ENCODE data around the gene GSPT1.
A peak's percentile ranks its signal among the peaks of the same experiment; 100 is the strongest.
"Not testable (repeated sequence)": the region's sequence is repeated elsewhere in the genome, so short reads cannot be mapped to it uniquely, and the experiment has no call there.

The GSPT1 gene

GRCh38 chr16:11915644-11916523, at the start of gene GSPT1:
GSPT1 (minus strand) TSS chr16:11915956; CDS start chr16:11915720, 236 bp downstream.
- H3K9ac ChIP-seq (ENCODE audit: low read length), result peak within 1 kb of the TSS; percentile 75
- H3K9me3 ChIP-seq (ENCODE audit: control insufficient read depth, low read depth, low read length), result no peaks in the 10 kb centered on the region
- H3K4me3 ChIP-seq (ENCODE audit: low read length), result peak within 1 kb of the TSS; percentile 76
- H3K4me1 ChIP-seq (ENCODE audit: control insufficient read depth, low read depth, low read length), result peaks cover 17% of the 10 kb centered on the region
- H3K36me3 ChIP-seq (ENCODE audit: control insufficient read depth, low read depth, low read length), result no peaks in the 10 kb centered on the region
- H3K27me3 ChIP-seq (ENCODE audit: control insufficient read depth, insufficient read depth, low read length), result no peaks in the 10 kb centered on the region
- H3K27ac ChIP-seq (ENCODE audit: low read length), result peak within 1 kb of the TSS; percentile 35

GRCh38 chr16:11964761-11965551, 49.2 kb upstream of the GSPT1 start, which contains the start of gene TNFRSF17:
TNFRSF17 (plus strand) TSS chr16:11965210; CDS start chr16:11965325, 115 bp downstream.
- Histone ChIP-seq H3K36me3 (ENCODE audit: control insufficient read depth, low read depth, low read length) (no peaks in the 10 kb centered on the region), H3K9me3 (ENCODE audit: control insufficient read depth, low read depth, low read length) (no peaks in the 10 kb centered on the region), H3K9ac (ENCODE audit: low read length) (no peak within 1 kb of the TSS), H3K4me1 (ENCODE audit: control insufficient read depth, low read depth, low read length) (no peaks in the 10 kb centered on the region), H3K27me3 (ENCODE audit: control insufficient read depth, insufficient read depth, low read length) (no peaks in the 10 kb centered on the region), H3K27ac (ENCODE audit: low read length) (no peak within 1 kb of the TSS), H3K4me3 (ENCODE audit: low read length) (no peak within 1 kb of the TSS)

DNA sequence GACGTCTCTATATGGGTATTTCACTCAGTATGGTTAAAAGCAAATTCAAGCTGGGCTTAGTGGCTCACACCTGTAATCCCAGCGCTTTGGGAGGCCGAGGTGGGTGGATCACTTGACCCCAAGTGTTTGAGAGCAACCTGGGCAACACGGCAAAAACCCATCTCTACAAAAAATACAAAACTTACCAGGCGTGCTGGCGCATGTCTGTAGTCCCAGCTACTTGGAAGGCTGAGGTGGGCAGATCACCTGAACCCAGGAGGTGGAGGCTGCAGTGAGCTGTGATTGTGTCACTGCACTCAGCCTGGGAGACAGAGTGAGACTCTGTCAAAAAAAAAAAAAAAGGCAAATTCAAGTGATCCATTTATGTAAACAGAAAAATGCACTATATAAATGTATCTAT, 48.0 kb upstream of the GSPT1 start:
- Histone ChIP-seq H3K36me3 (ENCODE audit: control insufficient read depth, low read depth, low read length) (no peaks in the 10 kb centered on the region), H3K27ac (ENCODE audit: low read length) (no peak overlapping the region)

DNA sequence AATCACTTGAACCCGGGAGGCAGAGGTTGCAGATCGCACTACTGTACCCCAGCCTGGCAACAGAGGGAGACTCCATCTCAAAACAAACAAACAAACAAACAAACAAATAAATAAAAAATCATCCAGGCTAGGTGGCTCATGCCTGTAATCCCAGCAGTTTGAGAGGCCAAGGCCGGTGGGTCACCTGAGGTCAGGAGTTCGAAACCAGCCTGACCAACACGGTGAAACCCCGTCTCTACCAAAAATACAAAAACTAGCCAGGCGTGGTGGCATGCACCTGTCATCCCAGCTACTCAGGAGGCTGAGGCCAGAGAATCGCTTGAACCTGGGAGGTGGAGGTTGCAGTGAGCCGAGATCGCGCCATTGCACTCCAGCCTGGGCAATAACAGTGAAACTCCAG, 47.2 kb upstream of the GSPT1 start:
- H3K27me3 ChIP-seq (ENCODE audit: control insufficient read depth, insufficient read depth, low read length); H3K27ac ChIP-seq (ENCODE audit: low read length); H3K36me3 ChIP-seq (ENCODE audit: control insufficient read depth, low read depth, low read length); H3K4me3 ChIP-seq (ENCODE audit: low read length); H3K9me3 ChIP-seq (ENCODE audit: control insufficient read depth, low read depth, low read length); H3K9ac ChIP-seq (ENCODE audit: low read length); H3K4me1 ChIP-seq (ENCODE audit: control insufficient read depth, low read depth, low read length): not testable (repeated sequence)

More for the DNA sequence above, 48.0 kb upstream of the GSPT1 start:
- no peak overlapping the region for H3K4me3 ChIP-seq (ENCODE audit: low read length)
- no peak overlapping the region for H3K9ac ChIP-seq (ENCODE audit: low read length)
- H3K27me3 ChIP-seq (ENCODE audit: control insufficient read depth, insufficient read depth, low read length), result no peaks in the 10 kb centered on the region
- H3K9me3 ChIP-seq (ENCODE audit: control insufficient read depth, low read depth, low read length), result no peaks in the 10 kb centered on the region
- H3K4me1 ChIP-seq (ENCODE audit: control insufficient read depth, low read depth, low read length), result no peaks in the 10 kb centered on the region

- H3K9me3 ChIP-seq (ENCODE audit: control insufficient read depth, low read depth, low read length); H3K4me1 ChIP-seq (ENCODE audit: control insufficient read depth, low read depth, low read length); H3K9ac ChIP-seq (ENCODE audit: low read length); H3K27me3 ChIP-seq (ENCODE audit: control insufficient read depth, insufficient read depth, low read length); H3K27ac ChIP-seq (ENCODE audit: low read length); H3K4me3 ChIP-seq (ENCODE audit: low read length); H3K36me3 ChIP-seq (ENCODE audit: control insufficient read depth, low read depth, low read length): not testable (repeated sequence)
These were observed 46.7 kb upstream of the GSPT1 start for GRCh38 chr16:11962457-11962856.

DNA sequence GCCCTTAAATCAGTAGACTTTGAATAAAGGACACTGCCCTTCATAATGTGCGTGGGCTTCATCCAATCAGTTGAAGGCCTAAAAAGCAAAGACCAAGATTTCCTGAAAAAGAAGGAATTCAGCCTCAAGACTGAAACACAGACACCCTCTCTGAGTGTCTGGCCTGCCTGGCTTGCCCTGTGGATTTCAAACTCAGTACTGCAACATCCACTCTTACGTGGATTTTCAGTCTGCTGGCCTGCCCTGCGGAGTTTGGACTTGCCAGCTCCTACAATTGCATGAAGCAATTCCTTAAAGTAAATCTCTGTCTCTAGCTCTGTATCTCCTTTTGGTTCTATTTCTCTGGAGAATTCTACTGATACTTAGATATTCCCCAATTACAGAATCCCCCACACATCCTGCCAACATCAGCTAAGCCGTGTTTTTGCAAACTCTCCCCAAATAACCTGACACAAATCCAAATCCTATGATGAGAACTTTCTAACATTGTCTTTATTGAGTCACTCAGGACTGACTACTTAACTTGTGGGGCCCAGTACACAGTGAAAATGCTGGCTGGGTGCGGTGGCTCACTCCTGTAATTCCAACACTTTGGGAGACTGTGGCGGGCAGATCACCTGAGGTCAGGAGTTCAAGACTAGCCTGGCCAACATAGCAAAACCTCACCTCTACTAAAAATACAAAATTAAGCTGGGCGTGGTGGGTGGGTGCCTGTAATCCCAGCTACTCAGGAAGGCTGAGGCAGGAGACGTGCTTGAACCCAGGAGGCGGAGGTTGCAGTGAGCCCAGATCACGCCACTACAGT, 42.0 kb upstream of the GSPT1 start:
- H3K4me3 ChIP-seq (ENCODE audit: low read length), result no peak overlapping the region
- H3K27ac ChIP-seq (ENCODE audit: low read length), result no peak overlapping the region
- no peak overlapping the region for H3K9ac ChIP-seq (ENCODE audit: low read length)
- H3K36me3 ChIP-seq (ENCODE audit: control insufficient read depth, low read depth, low read length), result no peaks in the 10 kb centered on the region
- no peaks in the 10 kb centered on the region for H3K9me3 ChIP-seq (ENCODE audit: control insufficient read depth, low read depth, low read length)
- H3K4me1 ChIP-seq (ENCODE audit: control insufficient read depth, low read depth, low read length), result no peaks in the 10 kb centered on the region
- H3K27me3 ChIP-seq (ENCODE audit: control insufficient read depth, insufficient read depth, low read length), result no peaks in the 10 kb centered on the region

DNA sequence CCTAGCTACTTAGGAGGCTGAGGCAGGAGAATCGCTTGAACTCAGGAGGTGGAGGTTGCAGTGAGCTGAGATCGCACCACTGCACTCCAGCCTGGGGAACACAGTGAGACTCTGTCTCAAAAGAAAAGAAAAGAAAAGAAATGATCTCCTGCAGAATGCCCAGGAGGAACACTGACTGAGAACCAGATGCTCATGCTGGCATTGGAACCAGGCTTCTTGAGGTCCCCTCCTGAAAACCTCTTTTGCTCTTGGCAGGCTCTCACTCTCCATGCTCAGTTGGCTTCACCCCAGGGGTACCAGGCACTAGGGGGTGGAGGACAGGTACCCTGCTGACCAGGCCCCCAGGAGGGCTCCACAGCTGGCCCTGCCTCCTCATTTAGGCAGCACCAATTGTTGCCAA, 40.8 kb upstream of the GSPT1 start:
- H3K27ac ChIP-seq (ENCODE audit: low read length), result no peak overlapping the region
- no peaks in the 10 kb centered on the region for H3K27me3 ChIP-seq (ENCODE audit: control insufficient read depth, insufficient read depth, low read length)
- H3K9me3 ChIP-seq (ENCODE audit: control insufficient read depth, low read depth, low read length), result no peaks in the 10 kb centered on the region
- no peak overlapping the region for H3K9ac ChIP-seq (ENCODE audit: low read length)
- H3K4me1 ChIP-seq (ENCODE audit: control insufficient read depth, low read depth, low read length), result no peaks in the 10 kb centered on the region
- no peaks in the 10 kb centered on the region for H3K36me3 ChIP-seq (ENCODE audit: control insufficient read depth, low read depth, low read length)
- H3K4me3 ChIP-seq (ENCODE audit: low read length), result no peak overlapping the region

DNA sequence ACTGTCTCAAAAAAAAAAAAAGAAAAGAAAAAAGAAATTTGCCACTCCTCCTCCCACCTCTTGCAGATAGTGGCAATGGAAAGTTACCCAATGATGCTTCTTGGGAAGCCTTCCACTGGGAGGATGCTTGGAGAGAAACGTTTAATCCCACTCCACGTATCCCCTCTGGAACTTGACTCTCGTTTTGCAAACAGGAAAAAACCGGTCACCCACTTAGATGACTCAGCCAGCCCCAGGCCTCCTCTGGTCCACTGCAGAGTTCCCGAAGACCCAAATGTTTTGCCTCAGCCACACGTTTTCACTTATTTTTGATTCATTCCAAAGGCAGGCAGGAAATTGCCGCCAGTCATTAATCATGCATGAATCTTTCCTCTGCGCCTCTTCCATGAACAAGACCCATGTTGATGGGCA, 40.0 kb upstream of the GSPT1 start:
- no peaks in the 10 kb centered on the region for H3K9me3 ChIP-seq (ENCODE audit: control insufficient read depth, low read depth, low read length)
- no peaks in the 10 kb centered on the region for H3K27me3 ChIP-seq (ENCODE audit: control insufficient read depth, insufficient read depth, low read length)
- no peak overlapping the region for H3K27ac ChIP-seq (ENCODE audit: low read length)
- no peak overlapping the region for H3K4me3 ChIP-seq (ENCODE audit: low read length)
- no peaks in the 10 kb centered on the region for H3K36me3 ChIP-seq (ENCODE audit: control insufficient read depth, low read depth, low read length)
- no peaks in the 10 kb centered on the region for H3K4me1 ChIP-seq (ENCODE audit: control insufficient read depth, low read depth, low read length)
- H3K9ac ChIP-seq (ENCODE audit: low read length), result no peak overlapping the region

DNA sequence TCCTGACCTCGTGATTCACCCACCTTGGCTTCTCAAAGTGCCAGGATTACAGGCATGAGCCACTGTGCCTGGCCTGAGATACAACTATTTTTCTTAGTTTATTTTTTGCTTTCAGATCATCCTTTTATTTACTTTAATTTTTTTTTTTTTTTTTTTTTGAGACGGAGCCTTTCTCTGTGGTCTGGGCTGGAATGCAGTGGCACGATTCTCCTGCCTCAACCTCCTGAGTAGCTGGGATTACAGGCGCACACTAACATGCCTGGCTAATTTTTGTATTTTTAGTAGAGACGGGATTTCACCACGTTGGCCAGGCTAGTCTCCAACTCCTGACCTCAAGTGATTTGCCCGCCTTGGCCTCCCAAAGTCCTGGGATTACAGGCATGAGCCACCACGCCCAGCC, 37.8 kb upstream of the GSPT1 start:
- not testable (repeated sequence) for H3K27ac ChIP-seq (ENCODE audit: low read length); H3K4me3 ChIP-seq (ENCODE audit: low read length); H3K9me3 ChIP-seq (ENCODE audit: control insufficient read depth, low read depth, low read length); H3K27me3 ChIP-seq (ENCODE audit: control insufficient read depth, insufficient read depth, low read length); H3K4me1 ChIP-seq (ENCODE audit: control insufficient read depth, low read depth, low read length); H3K9ac ChIP-seq (ENCODE audit: low read length); H3K36me3 ChIP-seq (ENCODE audit: control insufficient read depth, low read depth, low read length)

GRCh38 chr16:11950388-11950787, 34.6 kb upstream of the GSPT1 start:
- H3K27me3 ChIP-seq (ENCODE audit: control insufficient read depth, insufficient read depth, low read length), result no peaks in the 10 kb centered on the region
- H3K4me3 ChIP-seq (ENCODE audit: low read length), result no peak overlapping the region
- no peaks in the 10 kb centered on the region for H3K36me3 ChIP-seq (ENCODE audit: control insufficient read depth, low read depth, low read length)
- no peaks in the 10 kb centered on the region for H3K4me1 ChIP-seq (ENCODE audit: control insufficient read depth, low read depth, low read length)
- H3K9ac ChIP-seq (ENCODE audit: low read length), result no peak overlapping the region
- no peaks in the 10 kb centered on the region for H3K9me3 ChIP-seq (ENCODE audit: control insufficient read depth, low read depth, low read length)
- no peak overlapping the region for H3K27ac ChIP-seq (ENCODE audit: low read length)

- H3K4me3 ChIP-seq (ENCODE audit: low read length), result no peak overlapping the region
- H3K36me3 ChIP-seq (ENCODE audit: control insufficient read depth, low read depth, low read length), result no peaks in the 10 kb centered on the region
- H3K27me3 ChIP-seq (ENCODE audit: control insufficient read depth, insufficient read depth, low read length), result no peaks in the 10 kb centered on the region
- no peaks in the 10 kb centered on the region for H3K4me1 ChIP-seq (ENCODE audit: control insufficient read depth, low read depth, low read length)
- H3K27ac ChIP-seq (ENCODE audit: low read length), result no peak overlapping the region
- no peaks in the 10 kb centered on the region for H3K9me3 ChIP-seq (ENCODE audit: control insufficient read depth, low read depth, low read length)
- H3K9ac ChIP-seq (ENCODE audit: low read length), result no peak overlapping the region
These were observed 33.8 kb upstream of the GSPT1 start for GRCh38 chr16:11949527-11949926.

All from iPS-18a (cell line).